Measurements from ENCODE around the gene CCDC85A.

The CCDC85A gene

DNA sequence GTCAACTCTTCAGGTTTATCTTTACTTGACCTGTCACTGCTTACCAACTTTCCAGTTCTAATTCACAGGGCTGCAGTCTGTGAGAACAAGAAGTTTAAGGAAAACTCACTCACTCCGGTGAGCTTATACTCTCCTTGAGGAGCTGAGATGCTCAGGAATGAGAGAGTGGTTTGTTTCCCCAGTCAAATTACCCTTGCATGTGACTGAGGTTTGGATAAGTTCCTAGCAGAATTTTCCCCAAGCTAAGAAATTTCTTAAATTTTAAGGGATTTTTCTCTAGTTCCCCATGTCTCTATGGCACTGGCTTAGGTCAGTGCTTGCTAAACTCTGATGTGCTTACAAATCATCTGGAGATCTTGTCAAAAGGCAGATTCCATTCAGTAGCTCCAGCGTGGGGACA lies 12.8 kb upstream of the CCDC85A start:
- peaks cover 8% of the 10 kb centered on the region for H3K27me3 ChIP-seq (replicated peaks; ENCODE audit: control insufficient read depth, insufficient read depth, low read length)
- no peak overlapping the region for H3K9ac ChIP-seq (ENCODE audit: low read length)
- H3K4me1 ChIP-seq (ENCODE audit: control insufficient read depth, insufficient read depth, low read length) = peaks cover 32% of the 10 kb centered on the region
- H3K36me3 ChIP-seq (ENCODE audit: control insufficient read depth, insufficient read depth, low read length, severe bottlenecking) = no peaks in the 10 kb centered on the region
- DNase-seq (ENCODE audit: low read depth) = peak; percentile 68
- no peaks in the 10 kb centered on the region for H3K9me3 ChIP-seq (ENCODE audit: control insufficient read depth, low read length)
- no peak overlapping the region for H3K4me3 ChIP-seq (ENCODE audit: low read length)

DNA sequence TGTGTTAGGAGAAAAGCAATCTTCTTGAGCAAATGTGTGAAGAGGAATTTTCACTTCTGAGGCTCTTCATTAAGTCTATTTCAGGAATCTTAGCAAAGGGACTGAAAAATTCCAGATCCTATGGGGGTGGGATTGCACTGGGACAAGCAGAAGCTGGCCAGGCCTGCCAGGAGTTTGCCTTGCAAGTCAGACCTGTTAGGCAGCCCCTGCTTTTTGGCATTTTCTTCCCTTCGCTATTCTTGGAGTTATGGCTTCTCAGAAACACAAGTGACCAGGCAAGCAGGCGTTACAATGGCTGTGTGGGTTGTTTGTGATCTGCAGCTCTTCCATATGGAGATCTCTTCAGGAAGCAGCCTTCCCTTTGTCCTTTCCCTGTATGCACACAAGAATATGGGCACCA lies 8.0 kb upstream of the CCDC85A start:
- H3K27me3 ChIP-seq (replicated peaks; ENCODE audit: control insufficient read depth, insufficient read depth, low read length) = peaks cover 37% of the 10 kb centered on the region
- no peaks in the 10 kb centered on the region for H3K36me3 ChIP-seq (ENCODE audit: control insufficient read depth, insufficient read depth, low read length, severe bottlenecking)
- no peaks in the 10 kb centered on the region for H3K9me3 ChIP-seq (ENCODE audit: control insufficient read depth, low read length)
- H3K4me1 ChIP-seq (ENCODE audit: control insufficient read depth, insufficient read depth, low read length) = peaks cover 9% of the 10 kb centered on the region
- no peak overlapping the region for H3K9ac ChIP-seq (ENCODE audit: low read length)
- no peak for DNase-seq (ENCODE audit: low read depth)
- H3K4me3 ChIP-seq (ENCODE audit: low read length) = no peak overlapping the region

DNA sequence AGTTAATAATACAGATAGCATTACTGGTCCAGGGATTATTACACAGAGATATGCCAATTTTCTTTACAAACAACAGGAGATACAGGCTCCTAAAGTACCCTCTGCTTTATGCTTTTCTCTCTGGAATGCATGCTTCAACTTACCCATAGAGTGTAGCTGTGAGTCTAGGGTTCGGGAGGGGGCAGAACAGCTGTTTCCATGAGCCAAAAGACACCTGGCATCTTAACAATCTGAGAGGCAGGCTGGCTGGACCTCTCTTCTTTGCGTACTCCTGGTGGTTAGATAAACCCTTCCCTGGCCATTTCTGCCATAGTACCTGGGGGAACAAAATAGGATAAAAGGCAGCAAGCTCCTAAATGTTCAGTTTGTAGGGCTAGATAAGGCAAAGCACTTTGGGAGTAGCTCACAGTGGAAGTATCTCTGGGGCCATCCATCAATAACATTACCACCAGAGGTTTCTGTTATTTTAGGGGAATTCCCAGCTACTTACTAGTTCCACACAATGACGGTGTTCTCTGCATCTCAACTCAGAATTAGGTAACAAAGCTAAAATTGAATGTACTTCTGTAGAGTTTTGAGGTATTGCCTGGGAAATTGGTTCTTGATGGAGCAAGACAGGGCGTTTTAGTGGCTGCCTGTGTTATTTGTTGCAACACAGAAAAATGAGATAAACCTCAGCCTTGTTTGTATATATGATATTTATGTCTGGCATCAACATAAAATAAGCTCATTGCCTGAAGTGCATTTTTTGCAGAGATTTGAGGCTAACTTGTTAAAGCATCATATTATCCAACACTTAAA lies 6.2 kb upstream of the CCDC85A start:
- no peaks in the 10 kb centered on the region for H3K4me1 ChIP-seq (ENCODE audit: control insufficient read depth, insufficient read depth, low read length)
- no peaks in the 10 kb centered on the region for H3K36me3 ChIP-seq (ENCODE audit: control insufficient read depth, insufficient read depth, low read length, severe bottlenecking)
- DNase-seq (ENCODE audit: low read depth) = peak; percentile 56
- peaks cover 52% of the 10 kb centered on the region for H3K27me3 ChIP-seq (replicated peaks; ENCODE audit: control insufficient read depth, insufficient read depth, low read length)
- H3K9me3 ChIP-seq (ENCODE audit: control insufficient read depth, low read length) = no peaks in the 10 kb centered on the region
- H3K4me3 ChIP-seq (ENCODE audit: low read length) = no peak overlapping the region
- H3K9ac ChIP-seq (ENCODE audit: low read length) = no peak overlapping the region

DNA sequence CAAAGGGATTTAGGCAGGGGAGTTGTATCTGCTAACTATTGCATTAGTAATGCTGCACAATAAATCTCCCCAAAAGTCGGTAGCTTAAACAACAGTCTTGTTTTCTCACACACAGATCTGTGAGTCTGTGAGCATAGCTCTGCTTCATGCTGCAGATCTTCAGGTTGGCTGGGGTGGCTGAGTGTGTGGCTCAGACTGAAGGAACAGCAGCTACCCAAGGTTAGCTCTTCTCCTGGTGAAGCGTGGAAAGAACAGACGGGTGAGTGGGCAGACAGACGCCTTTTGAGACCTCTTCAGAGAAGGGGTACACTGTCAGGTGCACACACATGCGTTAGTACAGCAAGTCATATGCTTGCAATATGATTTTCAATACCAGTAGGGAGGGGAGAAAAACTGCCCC lies 3.9 kb upstream of the CCDC85A start:
- peaks cover 56% of the 10 kb centered on the region for H3K27me3 ChIP-seq (replicated peaks; ENCODE audit: control insufficient read depth, insufficient read depth, low read length)
- H3K36me3 ChIP-seq (ENCODE audit: control insufficient read depth, insufficient read depth, low read length, severe bottlenecking) = no peaks in the 10 kb centered on the region
- H3K4me3 ChIP-seq (ENCODE audit: low read length) = no peak overlapping the region
- no peak overlapping the region for H3K9ac ChIP-seq (ENCODE audit: low read length)
- H3K9me3 ChIP-seq (ENCODE audit: control insufficient read depth, low read length) = no peaks in the 10 kb centered on the region
- no peaks in the 10 kb centered on the region for H3K4me1 ChIP-seq (ENCODE audit: control insufficient read depth, insufficient read depth, low read length)
- DNase-seq (ENCODE audit: low read depth) = no peak

DNA sequence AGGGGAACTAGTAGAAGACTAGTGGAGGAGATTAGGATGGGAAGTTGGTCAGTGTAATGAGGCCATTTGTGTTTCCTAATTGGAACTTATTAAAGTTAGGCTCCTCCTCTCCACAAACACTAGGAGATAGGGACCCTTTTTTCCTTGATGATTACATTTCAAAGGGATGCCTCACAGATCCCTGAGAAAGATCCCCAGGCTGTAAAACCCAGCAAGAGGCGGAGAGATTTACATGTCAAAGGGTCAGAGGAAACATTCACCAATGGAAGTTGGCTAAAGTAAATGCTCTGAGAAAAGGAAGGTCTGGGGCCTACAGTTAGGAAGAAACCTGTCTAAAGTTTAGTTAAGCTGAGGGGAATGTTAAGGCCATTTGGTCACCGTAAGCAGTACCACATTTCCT lies 1.4 kb upstream of the CCDC85A start:
- H3K9ac ChIP-seq (ENCODE audit: low read length) = no peak overlapping the region
- peaks cover 3% of the 10 kb centered on the region for H3K4me1 ChIP-seq (ENCODE audit: control insufficient read depth, insufficient read depth, low read length)
- H3K36me3 ChIP-seq (ENCODE audit: control insufficient read depth, insufficient read depth, low read length, severe bottlenecking) = no peaks in the 10 kb centered on the region
- no peaks in the 10 kb centered on the region for H3K9me3 ChIP-seq (ENCODE audit: control insufficient read depth, low read length)
- H3K27me3 ChIP-seq (replicated peaks; ENCODE audit: control insufficient read depth, insufficient read depth, low read length) = peaks cover 44% of the 10 kb centered on the region
- no peak for DNase-seq (ENCODE audit: low read depth)
- H3K4me3 ChIP-seq (ENCODE audit: low read length) = no peak overlapping the region

DNA sequence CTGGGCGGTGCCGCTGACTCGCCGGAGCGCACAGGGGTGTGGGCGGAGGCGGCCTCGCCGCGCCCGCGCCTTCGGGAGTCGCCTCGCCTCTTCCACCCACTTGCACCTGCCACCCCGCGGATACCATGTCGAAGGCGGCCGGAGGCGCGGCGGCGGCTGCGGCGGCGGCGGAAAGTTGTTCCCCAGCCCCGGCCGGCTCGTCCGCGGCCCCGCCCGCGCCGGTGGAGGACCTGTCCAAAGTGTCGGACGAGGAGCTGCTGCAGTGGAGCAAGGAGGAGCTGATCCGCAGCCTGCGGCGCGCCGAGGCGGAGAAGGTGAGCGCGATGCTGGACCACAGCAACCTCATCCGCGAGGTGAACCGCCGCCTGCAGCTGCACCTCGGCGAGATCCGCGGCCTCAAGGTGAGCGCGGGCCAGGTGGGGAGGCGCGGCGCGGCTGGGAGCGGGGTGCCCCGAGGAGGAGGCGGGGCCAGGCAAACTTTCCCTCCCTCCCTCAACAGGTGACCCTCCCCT lies 766 bp downstream of the CCDC85A start:
- Histone ChIP-seq H3K36me3 (ENCODE audit: control insufficient read depth, insufficient read depth, low read length, severe bottlenecking) (no peaks in the 10 kb centered on the region), H3K27me3 (replicated peaks; ENCODE audit: control insufficient read depth, insufficient read depth, low read length) (peaks cover 28% of the 10 kb centered on the region), H3K4me3 (ENCODE audit: low read length) (peak overlapping the region; percentile 82), H3K9ac (ENCODE audit: low read length) (peak overlapping the region; percentile 72), H3K9me3 (ENCODE audit: control insufficient read depth, low read length) (no peaks in the 10 kb centered on the region), H3K4me1 (ENCODE audit: control insufficient read depth, insufficient read depth, low read length) (peaks cover 3% of the 10 kb centered on the region)
- DNase-seq (ENCODE audit: low read depth) = peak; percentile 57

DNA sequence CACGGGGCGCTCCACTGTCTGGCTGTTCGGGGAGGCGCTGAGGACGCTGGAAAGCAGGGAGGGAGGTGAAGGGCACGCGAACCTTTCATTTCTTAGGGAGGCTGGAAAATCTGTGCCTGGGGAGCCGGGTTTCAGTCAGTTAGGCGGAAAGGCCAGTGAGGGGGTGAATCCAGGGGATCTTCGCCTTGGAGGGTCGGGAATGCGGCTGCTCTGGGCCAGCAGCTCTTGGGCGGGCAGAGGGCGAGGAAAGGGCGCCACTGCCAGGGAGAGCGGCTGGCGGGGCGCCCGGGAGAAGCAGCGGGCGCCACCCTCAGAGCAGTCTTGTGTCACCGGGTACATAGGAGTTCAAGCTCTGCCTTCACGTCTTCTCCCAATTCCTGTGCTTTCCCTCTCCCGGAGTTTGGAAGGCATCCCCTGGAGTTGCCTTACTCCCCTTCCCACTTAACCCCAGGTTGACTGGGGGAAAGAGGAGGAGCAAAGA lies 1.4 kb downstream of the CCDC85A start:
- H3K4me1 ChIP-seq (ENCODE audit: control insufficient read depth, insufficient read depth, low read length) = peaks cover 3% of the 10 kb centered on the region
- H3K9me3 ChIP-seq (ENCODE audit: control insufficient read depth, low read length) = no peaks in the 10 kb centered on the region
- peak; percentile 77 for DNase-seq (ENCODE audit: low read depth)
- no peaks in the 10 kb centered on the region for H3K36me3 ChIP-seq (ENCODE audit: control insufficient read depth, insufficient read depth, low read length, severe bottlenecking)
- H3K27me3 ChIP-seq (replicated peaks; ENCODE audit: control insufficient read depth, insufficient read depth, low read length) = peaks cover 23% of the 10 kb centered on the region
- peak overlapping the region; percentile 76 for H3K9ac ChIP-seq (ENCODE audit: low read length)
- H3K4me3 ChIP-seq (ENCODE audit: low read length) = peak overlapping the region; percentile 82

DNA sequence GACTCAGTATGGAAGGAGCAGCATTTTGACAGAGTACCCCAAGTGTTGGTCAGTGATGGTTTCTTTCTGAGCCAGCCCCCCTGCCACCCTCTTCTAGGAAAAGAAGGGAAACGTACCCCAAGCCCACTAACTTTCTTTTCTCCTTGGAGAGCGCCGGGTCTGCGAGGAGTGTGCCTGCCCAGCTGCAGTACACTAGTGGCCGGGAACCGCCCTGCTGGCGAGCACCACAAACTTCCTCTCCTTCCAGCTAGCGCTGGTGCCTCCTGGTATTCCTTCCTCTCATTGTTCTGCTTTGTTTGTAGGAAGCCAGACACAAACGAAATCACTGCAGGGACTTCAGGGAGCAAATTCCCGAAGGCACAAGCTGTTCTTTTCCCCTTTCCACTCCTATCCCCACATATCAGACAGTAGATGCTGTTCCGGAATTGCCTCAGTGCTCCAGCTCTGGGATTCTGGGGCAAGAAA lies 1.8 kb downstream of the CCDC85A start:
- Histone ChIP-seq H3K9me3 (ENCODE audit: control insufficient read depth, low read length) (no peaks in the 10 kb centered on the region), H3K4me3 (ENCODE audit: low read length) (peak overlapping the region; percentile 82), H3K36me3 (ENCODE audit: control insufficient read depth, insufficient read depth, low read length, severe bottlenecking) (no peaks in the 10 kb centered on the region), H3K9ac (ENCODE audit: low read length) (peak overlapping the region; percentile 76), H3K27me3 (replicated peaks; ENCODE audit: control insufficient read depth, insufficient read depth, low read length) (peaks cover 28% of the 10 kb centered on the region), H3K4me1 (ENCODE audit: control insufficient read depth, insufficient read depth, low read length) (peaks cover 3% of the 10 kb centered on the region)
- DNase-seq (ENCODE audit: low read depth) = peak; percentile 75

DNA sequence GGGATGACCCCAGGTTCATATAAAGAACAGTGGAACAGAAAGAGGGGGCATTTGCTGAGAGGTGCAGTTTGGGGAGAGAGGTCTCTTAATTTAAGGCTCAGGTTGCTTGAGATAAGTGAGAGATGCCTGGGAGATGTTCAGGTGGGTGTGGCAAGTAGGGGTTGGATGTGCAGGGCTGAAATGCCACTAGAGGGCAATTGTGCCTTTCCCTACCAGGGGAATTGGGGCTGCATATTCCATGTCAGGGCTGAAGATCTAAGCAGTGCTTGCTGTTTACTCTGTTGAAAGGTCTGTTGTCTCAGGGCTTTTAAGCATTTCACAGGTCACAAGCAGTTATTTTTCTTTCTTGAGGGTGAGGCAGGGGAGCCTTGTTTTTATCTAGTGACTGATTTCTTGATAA lies 7.8 kb downstream of the CCDC85A start:
- no peak overlapping the region for H3K4me3 ChIP-seq (ENCODE audit: low read length)
- DNase-seq (ENCODE audit: low read depth) = peak; percentile 73
- H3K9ac ChIP-seq (ENCODE audit: low read length) = no peak overlapping the region
- H3K36me3 ChIP-seq (ENCODE audit: control insufficient read depth, insufficient read depth, low read length, severe bottlenecking) = no peaks in the 10 kb centered on the region
- no peaks in the 10 kb centered on the region for H3K9me3 ChIP-seq (ENCODE audit: control insufficient read depth, low read length)
- H3K4me1 ChIP-seq (ENCODE audit: control insufficient read depth, insufficient read depth, low read length) = peaks cover 6% of the 10 kb centered on the region
- peaks cover 12% of the 10 kb centered on the region for H3K27me3 ChIP-seq (replicated peaks; ENCODE audit: control insufficient read depth, insufficient read depth, low read length)

DNA sequence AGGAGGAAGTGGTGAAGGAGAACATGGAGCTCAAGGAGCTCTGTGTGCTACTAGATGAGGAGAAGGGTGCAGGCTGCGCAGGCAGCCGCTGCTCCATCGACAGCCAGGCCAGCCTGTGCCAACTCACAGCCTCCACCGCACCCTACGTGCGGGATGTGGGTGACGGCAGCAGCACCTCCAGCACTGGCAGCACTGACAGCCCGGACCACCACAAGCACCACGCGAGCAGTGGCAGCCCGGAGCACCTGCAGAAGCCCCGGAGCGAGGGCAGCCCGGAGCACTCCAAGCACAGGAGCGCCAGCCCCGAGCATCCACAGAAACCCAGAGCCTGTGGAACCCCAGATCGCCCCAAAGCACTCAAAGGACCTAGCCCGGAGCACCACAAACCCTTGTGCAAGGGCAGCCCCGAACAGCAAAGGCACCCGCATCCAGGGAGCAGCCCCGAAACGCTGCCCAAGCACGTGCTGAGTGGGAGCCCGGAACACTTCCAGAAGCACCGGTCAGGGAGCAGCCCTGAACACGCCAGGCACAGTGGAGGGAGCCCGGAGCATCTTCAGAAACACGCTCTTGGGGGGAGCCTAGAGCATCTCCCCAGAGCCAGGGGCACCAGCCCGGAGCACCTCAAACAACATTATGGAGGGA lies 9.0 kb downstream of the CCDC85A start:
- peaks cover 12% of the 10 kb centered on the region for H3K27me3 ChIP-seq (replicated peaks; ENCODE audit: control insufficient read depth, insufficient read depth, low read length)
- DNase-seq (ENCODE audit: low read depth) = no peak
- H3K36me3 ChIP-seq (ENCODE audit: control insufficient read depth, insufficient read depth, low read length, severe bottlenecking) = no peaks in the 10 kb centered on the region
- no peak overlapping the region for H3K4me3 ChIP-seq (ENCODE audit: low read length)
- H3K9me3 ChIP-seq (ENCODE audit: control insufficient read depth, low read length) = no peaks in the 10 kb centered on the region
- no peak overlapping the region for H3K9ac ChIP-seq (ENCODE audit: low read length)
- H3K4me1 ChIP-seq (ENCODE audit: control insufficient read depth, insufficient read depth, low read length) = peaks cover 6% of the 10 kb centered on the region

DNA sequence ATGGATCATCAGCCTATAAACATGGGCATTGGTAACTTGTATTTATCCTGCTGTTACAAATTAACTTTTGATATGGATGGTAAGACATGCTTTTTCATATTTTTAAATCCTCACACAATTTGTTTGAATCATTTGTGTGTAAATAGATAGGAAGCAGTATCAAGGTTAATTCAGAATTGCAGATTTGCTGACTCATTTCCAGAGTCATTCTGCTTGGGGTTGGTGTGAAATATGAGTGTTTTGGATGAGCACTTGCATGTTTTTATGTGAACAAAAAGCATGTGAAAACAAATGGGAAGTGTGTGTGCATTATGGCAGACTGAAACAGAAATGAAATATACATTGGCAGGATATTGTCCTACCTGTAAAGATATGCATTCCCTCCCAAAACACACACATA lies 11.8 kb downstream of the CCDC85A start:
- H3K27me3 ChIP-seq (replicated peaks; ENCODE audit: control insufficient read depth, insufficient read depth, low read length) = peaks cover 8% of the 10 kb centered on the region

More for the DNA sequence above, 11.8 kb downstream of the CCDC85A start:
- DNase-seq (ENCODE audit: low read depth) = peak; percentile 40
- H3K4me3 ChIP-seq (ENCODE audit: low read length) = no peak overlapping the region
- peaks cover 6% of the 10 kb centered on the region for H3K4me1 ChIP-seq (ENCODE audit: control insufficient read depth, insufficient read depth, low read length)
- no peak overlapping the region for H3K9ac ChIP-seq (ENCODE audit: low read length)
- H3K36me3 ChIP-seq (ENCODE audit: control insufficient read depth, insufficient read depth, low read length, severe bottlenecking) = no peaks in the 10 kb centered on the region
- H3K9me3 ChIP-seq (ENCODE audit: control insufficient read depth, low read length) = no peaks in the 10 kb centered on the region
